Ovary (tissue), 9 donors: Measurements from ENCODE around the gene NCAPH2. TPM values are rescaled to one million over a fixed set of nuclear protein-coding genes. Genes with fewer than 3 reads are reported as not detected.

Experiments
- DNase-seq, 5 donors: peaks; one replicate each; pipeline ENCODE4 v3.0.0-alpha.2; 2019 to 2020
- H3K27ac ChIP-seq, 2 donors: fragments of 200-600 bp; one replicate each; pipeline versions ENCODE4 v1.5.1 to v1.8.0; 2019 to 2022
- H3K27me3 ChIP-seq: fragments of 200-600 bp; one replicate; pipeline ENCODE4 v1.8.0; 2022
- H3K36me3 ChIP-seq: fragments of 200-600 bp; sonication (generic); one replicate; pipeline ENCODE4 v1.5.1; 2019
- H3K4me1 ChIP-seq: one replicate; pipeline ENCODE4 v1.8.1; 2013; ENCODE audit warnings: mild to moderate bottlenecking, moderate library complexity; ENCODE audit not compliant: insufficient read depth
- H3K4me3 ChIP-seq: fragments of 200-600 bp; sonication (generic); one replicate; pipeline ENCODE4 v1.5.1; 2017
- H3K9me3 ChIP-seq, 2 donors: fragments of 200-600 bp in 1 of 2; sonication (generic) in 1 of 2; one replicate each; pipeline versions ENCODE4 v1.5.1 to v1.8.1; 2013 to 2019; ENCODE audit warnings: mild to moderate bottlenecking in 1 of 2, moderate library complexity in 1 of 2
- CTCF ChIP-seq, 3 donors: fragments of 450-650 bp in 2 of 3; fragments of 200-600 bp in 1 of 3; IDR thresholded peaks; one replicate each; pipeline versions ENCODE4 v1.5.1 to v1.8.0; 2016 to 2022; ENCODE audit warnings: antibody characterized with exemption in 3 of 3, mild to moderate bottlenecking in 1 of 3
- EP300 ChIP-seq: sonication (generic); formaldehyde crosslinking; IDR thresholded peaks from one replicate; pipeline ENCODE4 v1.6.1; 2017; ENCODE audit warnings: antibody characterized with exemption
- POLR2A ChIP-seq: fragments of 450-650 bp; IDR thresholded peaks from one replicate; pipeline ENCODE4 v1.6.1; 2017; ENCODE audit warnings: antibody characterized with exemption, mild to moderate bottlenecking, moderate library complexity
- WGBS, 3 donors: extraction: QIAGEN DNeasy Blood & Tissue Kit in 1 of 3; methylation state at CpG; one replicate each; pipeline versions ENCODE4 v1.1.5 to v1.1.7; 2013 to 2017; 5-methylcytosine and 5-hydroxymethylcytosine counted together
- intact Hi-C, 4 donors: fragments of 100-400 bp; cut with DNase I; formaldehyde crosslinking; loops; one replicate each; pipeline versions ENCODE4 v1.11.0 to v1.15.1; 2022 to 2023
- polyA plus RNA-seq, 2 donors: library from polyadenylated mRNA; stranded (reverse); fragments of 200-250 nt in 1 of 2; fragments of 350-450 nt in 1 of 2; fragmentation: Illumina TruSeq in 1 of 2; extraction: RNeasy Lipid Tissue Mini Kit (QIAGEN cat#74804) in 1 of 2; gene quantifications; one replicate each; pipeline ENCODE4 v1.2.3, GENCODE V29; 2013 to 2014
- total RNA-seq, 7 donors: library from RNA; depleted of rRNA in 2 of 7; stranded (reverse); fragments of >200 nt in 2 of 7; fragmentation: NEBNext Ultra II Directional in 3 of 7; extraction: Animal tissue kit (Norgen Biotek cat#: 25700) in 3 of 7; gene quantifications; one replicate each; pipeline versions ENCODE4 v1.1.0 to v1.2.4, GENCODE V29; 2016 to 2023
- donor health status: DM: no; HTN: no; CAD: no; lungs with moderate emphysema.
- donor health status: DM: no; HTN: no; CAD: no.
- donor health status: Bipolar disorder and iron deficiency.
- donor health status: DM: yes; HTN: yes; CAD: no.
- donor health status: DM: no; HTN: no; CAD: no.
- donor health status: DM: yes; HTN: yes; CAD: no.

The NCAPH2 gene
- total and polyA plus RNA-seq, 9 donors: 11.5 to 61.5 (median 49.0) TPM

- no peak for TF ChIP-seq CTCF (IDR thresholded peaks at IDR 0.05)
- no peak for TF ChIP-seq POLR2A
- no peak for TF ChIP-seq EP300
- intact Hi-C loops: loop anchor here in 1 of 4 donors (10.0 kb wide), 1 partner anchor 257 kb away; the partner anchor contains the start of gene TUBGCP6
- Histone ChIP-seq H3K4me3 (no peak overlapping the region), H3K9me3 (no peaks in the 10 kb centered on the region), H3K27ac (no peak overlapping the region), H3K36me3 (no peaks in the 10 kb centered on the region), H3K4me1 (peaks cover 12% of the 10 kb centered on the region), H3K27me3 (no peaks in the 10 kb centered on the region)
- 73 to 80% (median 80%) methylated on average over 6 of the region's 6 CpGs for WGBS, 3 donors
- DNase-seq: peak in 1 of 5 donors; percentile 21
Observed at GRCh38 chr22:50502096-50502495, 5.9 kb upstream of the NCAPH2 start.

GRCh38 chr22:50502628-50503474 is 5.2 kb upstream of the NCAPH2 start:
- DNase-seq: peak in 1 of 5 donors; percentile 24
- intact Hi-C loops: loop anchor here in 1 of 4 donors (10.0 kb wide), 1 partner anchor 258 kb away; the partner anchor contains the start of gene TUBGCP6
- WGBS, 3 donors: 75 to 83% (median 76%) methylated on average over 21 to 24 of the region's 24 CpGs

GRCh38 chr22:50503475-50504145 is 4.4 kb upstream of the NCAPH2 start:
- WGBS, 3 donors: 82 to 85% (median 82%) methylated on average over 25 to 26 of the region's 26 CpGs
- DNase-seq: peak in 1 of 5 donors; percentile 31
- Histone ChIP-seq H3K36me3 (no peaks in the 10 kb centered on the region), H3K27me3 (no peaks in the 10 kb centered on the region), H3K27ac (no peak overlapping the region), H3K4me3 (no peak overlapping the region), H3K4me1 (peaks cover 12% of the 10 kb centered on the region), H3K9me3 (no peaks in the 10 kb centered on the region)
- intact Hi-C loops: loop anchor here in 1 of 4 donors (10.0 kb wide), 1 partner anchor 259 kb away; the partner anchor contains the start of gene TUBGCP6
- TF ChIP-seq CTCF (IDR thresholded peaks at IDR 0.05) (no peak), EP300 (no peak), POLR2A (no peak)

More at GRCh38 chr22:50502628-50503474, 5.2 kb upstream of the NCAPH2 start:
- Histone ChIP-seq H3K27me3 (no peaks in the 10 kb centered on the region), H3K4me1 (peaks cover 12% of the 10 kb centered on the region), H3K9me3 (no peaks in the 10 kb centered on the region), H3K27ac (no peak overlapping the region), H3K4me3 (no peak overlapping the region), H3K36me3 (no peaks in the 10 kb centered on the region)
- no peak for TF ChIP-seq EP300
- TF ChIP-seq CTCF (IDR thresholded peaks at IDR 0.05): no peak
- TF ChIP-seq POLR2A: no peak

GRCh38 chr22:50504369-50505211 is 3.4 kb upstream of the NCAPH2 start:
- Histone ChIP-seq H3K4me1 (peaks cover 13% of the 10 kb centered on the region), H3K4me3 (no peak overlapping the region), H3K27me3 (no peaks in the 10 kb centered on the region), H3K27ac (no peak overlapping the region), H3K9me3 (no peaks in the 10 kb centered on the region), H3K36me3 (no peaks in the 10 kb centered on the region)
- TF ChIP-seq POLR2A: no peak
- no peak for TF ChIP-seq EP300
- no peak for TF ChIP-seq CTCF (IDR thresholded peaks at IDR 0.05)
- intact Hi-C loops: loop anchor here in 1 of 4 donors (10.0 kb wide), 1 partner anchor 260 kb away; the partner anchor contains the start of gene TUBGCP6
- peak in 2 of 5 donors; percentile 51 to 57 for DNase-seq
- 85 to 89% (median 88%) methylated on average over 26 to 44 of the region's 44 CpGs for WGBS, 3 donors
